C4-2B (cell line): ENCODE measurements around the gene INSIG2.

ENCODE experiments used
- CTCF ChIP-seq: fragments of 450-650 bp; conservative IDR thresholded peaks from 2 replicates; pipeline ENCODE4 v1.5.1; 2017; ENCODE audit warnings: mild to moderate bottlenecking
- ZFX ChIP-seq: fragments of 450-650 bp; IDR thresholded peaks from 2 replicates; pipeline ENCODE4 v1.6.1; 2017

- TF ChIP-seq CTCF (no peak), ZFX (no peak)
Measured at GRCh38 chr2:118115761-118116160, 27.5 kb downstream of the INSIG2 start.
